Urinary bladder (tissue), 4 donors: ENCODE results near the gene CAMSAP1. TPM values are rescaled to one million over a fixed set of nuclear protein-coding genes. Genes with fewer than 3 reads are reported as not detected.

Experiments used
- DNase-seq: peaks from one replicate; pipeline ENCODE4 v3.0.0-alpha.2; 2015; ENCODE audit errors: extremely low spot score
- H3K27ac ChIP-seq: one replicate; pipeline ENCODE4 v1.5.1; 2013; ENCODE audit warnings: low read depth, mild to moderate bottlenecking, moderate library complexity
- H3K36me3 ChIP-seq: one replicate; pipeline ENCODE4 v1.6.1; 2013; ENCODE audit warnings: mild to moderate bottlenecking, moderate library complexity; ENCODE audit not compliant: insufficient read depth
- H3K4me1 ChIP-seq: one replicate; pipeline ENCODE4 v1.6.1; 2013; ENCODE audit warnings: mild to moderate bottlenecking, moderate library complexity; ENCODE audit not compliant: insufficient read depth
- H3K4me3 ChIP-seq: one replicate; pipeline ENCODE4 v1.5.1; 2013; ENCODE audit warnings: low read depth, low read length
- WGBS: extraction: QIAGEN DNeasy Blood & Tissue Kit; methylation state at CpG from one replicate; pipeline ENCODE4 v1.1.7; 2013; 5-methylcytosine and 5-hydroxymethylcytosine counted together
- polyA plus RNA-seq: library from polyadenylated mRNA; stranded (reverse); fragments of 200-250 nt; gene quantifications from one replicate; pipeline ENCODE4 v1.2.3, GENCODE V29; 2013
- total RNA-seq: library from RNA; depleted of rRNA; stranded (reverse); fragments of >200 nt; gene quantifications from one replicate; pipeline ENCODE4 v1.2.3, GENCODE V29; 2014
- donor health status: healthy with polysubstance abuse.
- donor health status: healthy.

CAMSAP1 gene
- total and polyA plus RNA-seq, 2 donors, result 14.9 to 27.9 TPM

GRCh38 chr9:135787776-135788575, 119.4 kb downstream of the CAMSAP1 start:
- Histone ChIP-seq H3K4me1 (no peaks in the 10 kb centered on the region), H3K36me3 (no peaks in the 10 kb centered on the region), H3K27ac (no peak overlapping the region), H3K4me3 (no peak overlapping the region)
- no peak for DNase-seq
- 78% methylated on average over 38 of the region's 38 CpGs for WGBS

GRCh38 chr9:135787317-135787716, 120.0 kb downstream of the CAMSAP1 start:
- WGBS, result 78% methylated on average over 16 of the region's 16 CpGs
- no peak for DNase-seq
- no peaks in the 10 kb centered on the region for H3K4me1 ChIP-seq
- no peak overlapping the region for H3K27ac ChIP-seq
- H3K36me3 ChIP-seq, result no peaks in the 10 kb centered on the region
- no peak overlapping the region for H3K4me3 ChIP-seq

DNA sequence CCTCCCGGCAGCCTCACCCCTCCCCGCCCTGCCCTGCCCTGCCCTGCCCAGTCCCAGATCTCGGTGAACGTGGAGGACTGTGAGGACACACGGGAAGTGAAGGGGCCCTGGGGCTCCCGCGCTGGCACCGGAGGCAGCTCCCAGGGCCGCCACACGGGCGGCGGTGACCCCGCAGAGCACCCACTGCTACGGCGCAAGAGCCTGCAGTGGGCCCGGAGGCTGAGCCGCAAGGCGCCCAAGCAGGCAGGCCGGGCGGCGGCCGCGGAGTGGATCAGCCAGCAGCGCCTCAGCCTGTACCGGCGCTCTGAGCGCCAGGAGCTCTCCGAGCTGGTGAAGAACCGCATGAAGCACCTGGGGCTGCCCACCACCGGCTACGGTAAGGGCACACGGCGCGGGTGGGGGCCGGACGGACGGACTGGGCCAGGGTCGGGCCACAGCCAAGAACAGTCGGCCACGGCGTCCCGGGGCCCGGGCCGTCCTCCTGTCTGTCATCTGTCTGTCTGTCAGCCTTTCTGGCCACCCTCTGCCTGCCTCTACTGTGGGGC, 121.1 kb downstream of the CAMSAP1 start:
- H3K36me3 ChIP-seq, result no peaks in the 10 kb centered on the region
- no peak overlapping the region for H3K27ac ChIP-seq
- H3K4me3 ChIP-seq, result no peak overlapping the region
- no peak for DNase-seq
- 88% methylated on average over 44 of the region's 44 CpGs for WGBS
- H3K4me1 ChIP-seq, result no peaks in the 10 kb centered on the region

DNA sequence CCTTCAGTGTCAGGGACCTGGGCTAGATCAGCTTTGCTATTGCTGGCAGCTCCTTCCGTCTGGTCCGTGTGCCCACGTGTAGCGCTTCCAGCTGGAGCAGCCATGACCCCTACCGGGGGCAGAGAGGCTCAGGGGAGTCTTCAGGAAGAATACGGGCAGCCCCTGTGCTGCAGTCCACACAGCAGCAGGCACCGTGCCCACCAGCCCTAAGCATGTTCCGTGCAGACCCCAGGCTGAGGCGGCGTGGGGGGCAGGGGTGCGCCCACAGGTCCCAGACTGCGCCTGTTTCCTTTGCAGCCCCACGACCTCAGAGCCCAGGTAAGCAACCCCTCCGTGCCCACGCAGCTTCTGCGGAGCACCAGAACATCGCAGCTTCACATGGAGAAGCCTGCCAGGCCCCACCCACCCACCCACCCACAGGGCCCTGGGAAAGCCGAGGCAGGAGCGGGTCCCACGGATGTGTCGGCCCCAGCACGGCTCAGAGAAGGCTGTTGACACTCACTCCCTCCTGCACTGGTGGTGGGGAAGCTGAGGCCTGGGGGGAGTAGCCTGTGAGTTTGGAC, 122.3 kb downstream of the CAMSAP1 start:
- H3K36me3 ChIP-seq, result no peaks in the 10 kb centered on the region
- H3K4me3 ChIP-seq, result no peak overlapping the region
- no peak for DNase-seq
- 82% methylated on average over 22 of the region's 22 CpGs for WGBS
- H3K27ac ChIP-seq, result no peak overlapping the region
- H3K4me1 ChIP-seq, result no peaks in the 10 kb centered on the region

DNA sequence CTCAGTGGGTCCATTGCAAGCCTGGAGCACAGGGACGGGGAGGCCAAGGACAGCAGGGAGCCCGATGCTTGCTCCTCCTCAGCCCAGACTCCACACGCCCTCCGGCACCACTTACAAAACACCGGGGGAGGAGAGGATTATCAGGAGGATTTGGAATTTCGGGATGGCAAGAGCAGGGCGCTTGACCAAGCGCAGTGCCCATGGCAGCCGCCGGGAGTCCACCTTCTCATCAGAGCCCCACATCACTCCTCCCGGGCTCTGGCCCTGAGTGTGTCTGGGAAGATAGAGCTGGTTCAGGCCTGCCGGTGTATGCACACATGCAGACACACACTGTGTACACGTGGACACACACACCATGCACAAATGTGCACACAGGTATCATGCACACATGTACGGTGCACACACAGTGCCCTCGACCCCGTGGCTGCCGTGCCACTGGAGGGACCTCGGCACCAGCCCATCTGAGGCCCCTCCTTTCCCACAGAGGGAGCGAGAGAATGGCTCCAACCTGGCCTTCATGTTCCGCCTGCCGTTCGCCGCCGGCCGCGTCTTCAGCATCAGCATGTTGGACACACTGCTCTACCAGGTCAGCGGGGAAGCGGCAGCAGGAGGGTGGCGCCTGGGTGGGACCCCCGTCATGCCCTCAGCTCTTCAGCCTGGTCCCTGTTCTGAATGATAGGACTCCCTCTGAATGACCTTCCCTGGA, 123.7 kb downstream of the CAMSAP1 start:
- Histone ChIP-seq H3K4me1 (no peaks in the 10 kb centered on the region), H3K36me3 (no peaks in the 10 kb centered on the region), H3K4me3 (no peak overlapping the region), H3K27ac (no peak overlapping the region)
- WGBS, result 80% methylated on average over 30 of the region's 30 CpGs
- no peak for DNase-seq

DNA sequence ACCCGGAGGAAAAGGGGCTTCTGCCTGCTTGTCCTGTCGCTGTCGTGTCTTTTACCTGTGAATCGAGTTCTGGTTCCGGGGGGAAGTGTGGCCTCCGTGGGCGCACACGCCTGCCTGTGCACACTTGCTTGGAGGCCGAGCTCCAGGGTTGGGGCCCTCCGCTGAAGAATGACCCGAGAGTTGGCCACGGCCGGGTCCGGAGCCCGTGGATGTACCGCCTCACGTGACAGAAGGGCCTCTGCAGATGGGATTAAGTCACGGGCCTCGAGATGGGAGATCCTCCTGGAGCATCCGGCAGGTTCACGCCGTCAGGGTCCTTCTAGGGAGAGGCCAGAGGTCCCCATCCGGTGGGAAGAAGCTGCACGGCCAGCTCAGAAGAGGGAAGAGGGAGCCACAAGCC, 124.4 kb downstream of the CAMSAP1 start:
- Histone ChIP-seq H3K36me3 (no peaks in the 10 kb centered on the region), H3K27ac (no peak overlapping the region), H3K4me1 (no peaks in the 10 kb centered on the region), H3K4me3 (no peak overlapping the region)
- no peak for DNase-seq
- WGBS, result 89% methylated on average over 24 of the region's 24 CpGs

- no peak overlapping the region for H3K27ac ChIP-seq
- WGBS, result 76% methylated on average over 21 of the region's 21 CpGs
- H3K36me3 ChIP-seq, result no peaks in the 10 kb centered on the region
- DNase-seq, result no peak
- H3K4me1 ChIP-seq, result no peaks in the 10 kb centered on the region
- no peak overlapping the region for H3K4me3 ChIP-seq
These were observed 126.7 kb downstream of the CAMSAP1 start for GRCh38 chr9:135780626-135781025.

- Histone ChIP-seq H3K36me3 (no peaks in the 10 kb centered on the region), H3K4me1 (no peaks in the 10 kb centered on the region), H3K4me3 (no peak overlapping the region), H3K27ac (no peak overlapping the region)
- no peak for DNase-seq
- 87% methylated on average over 16 of the region's 16 CpGs for WGBS
These were observed 127.3 kb downstream of the CAMSAP1 start for GRCh38 chr9:135780086-135780485.

- DNase-seq, result no peak
- no peak overlapping the region for H3K27ac ChIP-seq
- WGBS, result 85% methylated on average over 14 of the region's 14 CpGs
- no peaks in the 10 kb centered on the region for H3K36me3 ChIP-seq
- H3K4me3 ChIP-seq, result no peak overlapping the region
- no peaks in the 10 kb centered on the region for H3K4me1 ChIP-seq
These were observed 127.8 kb downstream of the CAMSAP1 start for GRCh38 chr9:135779571-135779970.

- H3K4me1 ChIP-seq, result no peaks in the 10 kb centered on the region
- 93% methylated on average over 19 of the region's 19 CpGs for WGBS
- H3K4me3 ChIP-seq, result no peak overlapping the region
- DNase-seq, result no peak
- H3K27ac ChIP-seq, result no peak overlapping the region
- H3K36me3 ChIP-seq, result no peaks in the 10 kb centered on the region
These were observed 128.9 kb downstream of the CAMSAP1 start for GRCh38 chr9:135778421-135778820.

- DNase-seq, result no peak
- H3K27ac ChIP-seq, result no peak overlapping the region
- no peaks in the 10 kb centered on the region for H3K36me3 ChIP-seq
These were observed 129.6 kb downstream of the CAMSAP1 start for GRCh38 chr9:135777623-135778177.

DNA sequence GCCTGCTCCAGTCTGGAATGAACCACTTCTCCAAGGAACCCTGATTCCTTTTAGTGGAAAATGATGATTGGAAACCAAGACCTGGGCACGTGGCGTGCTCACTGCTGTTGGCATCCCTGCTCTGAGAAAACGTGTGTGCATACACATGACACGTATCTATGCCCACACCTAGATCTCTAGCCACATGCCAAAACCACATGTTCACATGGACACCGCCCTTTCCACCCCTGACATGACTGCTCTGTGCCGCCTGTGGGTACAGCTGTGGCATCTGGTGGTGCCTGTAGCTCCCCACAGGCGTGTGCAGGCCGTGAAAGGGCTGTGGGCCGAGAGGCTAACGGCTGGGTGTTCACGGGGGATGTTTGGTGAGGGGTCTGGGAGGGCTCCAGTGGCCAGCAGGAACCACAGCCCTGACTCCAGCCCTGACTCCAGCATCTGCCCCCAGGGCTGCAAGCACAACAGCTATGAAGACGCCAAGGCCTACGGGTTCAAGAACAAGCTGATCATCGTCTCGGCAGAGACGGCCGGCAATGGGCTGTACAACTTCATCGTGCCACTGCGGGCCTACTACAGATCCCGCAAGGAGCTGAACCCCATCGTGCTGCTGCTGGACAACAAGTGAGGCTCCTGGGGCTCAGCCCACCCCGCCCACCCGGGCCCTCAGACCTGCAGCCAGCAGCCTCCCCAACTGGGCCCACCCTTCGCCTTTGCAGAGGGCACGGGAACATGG, 130.3 kb downstream of the CAMSAP1 start:
- Histone ChIP-seq H3K4me1 (no peaks in the 10 kb centered on the region), H3K36me3 (no peaks in the 10 kb centered on the region), H3K4me3 (no peak overlapping the region), H3K27ac (no peak overlapping the region)
- no peak for DNase-seq
- 84% methylated on average over 25 of the region's 25 CpGs for WGBS

More at GRCh38 chr9:135777623-135778177, 129.6 kb downstream of the CAMSAP1 start:
- no peaks in the 10 kb centered on the region for H3K4me1 ChIP-seq
- H3K4me3 ChIP-seq, result no peak overlapping the region

GRCh38 chr9:135775911-135776310, 131.4 kb downstream of the CAMSAP1 start:
- WGBS, result 62% methylated on average over 7 of the region's 7 CpGs
- H3K4me3 ChIP-seq, result no peak overlapping the region
- H3K27ac ChIP-seq, result no peak overlapping the region
- H3K4me1 ChIP-seq, result no peaks in the 10 kb centered on the region
- DNase-seq, result no peak
- no peaks in the 10 kb centered on the region for H3K36me3 ChIP-seq
